ENCODE data around the gene SHB. TPM values are rescaled to one million over a fixed set of nuclear protein-coding genes. Genes with fewer than 3 reads are reported as not detected.

The SHB gene
- total and polyA plus RNA-seq, 2 donors from 2014 or later = 16.4 to 39.8 TPM

- no peaks in the 10 kb centered on the region for H3K36me3 ChIP-seq (ENCODE audit: control insufficient read depth in 2 of 3, insufficient read depth in 3 of 3, low read length in 3 of 3)
- no peak overlapping the region for H3K9ac ChIP-seq (ENCODE audit: low read length in 3 of 3)
- no peaks in the 10 kb centered on the region for H3K9me3 ChIP-seq (ENCODE audit: control insufficient read depth in 2 of 3, insufficient read depth in 1 of 3, low read length in 3 of 3)
- no peaks in the 10 kb centered on the region for H3K27me3 ChIP-seq (ENCODE audit: control insufficient read depth, insufficient read depth, low read length)
- no peak for FAIRE-seq
- intact Hi-C loops (cut with DNase I) = no loop called here
- TF ChIP-seq CTCF (IDR thresholded peaks at IDR 0.05; ENCODE audit: borderline replicate concordance, extremely low read depth, insufficient read depth) = no peak
- H3K4me1 ChIP-seq (ENCODE audit: control insufficient read depth in 2 of 3, insufficient read depth in 2 of 3, low read depth in 1 of 3, low read length in 3 of 3) = peaks cover 5 to 33% (median 29%) of the 10 kb centered on the region in 3 donors
- no peak overlapping the region for H3K4me3 ChIP-seq (ENCODE audit: low read length in 3 of 3)
- H3K27ac ChIP-seq (ENCODE audit: low read depth in 2 of 2, low read length in 2 of 2) = peak overlapping the region in 1 of 2 donors; percentile 12
- DNase-seq = peak in 1 of 5 donors; percentile 46
These were observed 17.1 kb downstream of the SHB start for GRCh38 chr9:38051780-38052546.

GRCh38 chr9:38048316-38048969, 20.6 kb downstream of the SHB start:
- peak overlapping the region; percentile 84 to 88 for H3K27ac ChIP-seq (ENCODE audit: low read depth in 2 of 2, low read length in 2 of 2)
- H3K9ac ChIP-seq (ENCODE audit: low read length in 3 of 3) = peak overlapping the region in 1 of 3 donors; percentile 23
- DNase-seq (peak in 1 of 5 donors; percentile 2), FAIRE-seq (no peak)
- H3K4me3 ChIP-seq (ENCODE audit: low read length in 3 of 3) = no peak overlapping the region
- intact Hi-C loops (cut with DNase I) = no loop called here
- H3K9me3 ChIP-seq (ENCODE audit: control insufficient read depth in 2 of 3, insufficient read depth in 1 of 3, low read length in 3 of 3) = no peaks in the 10 kb centered on the region
- no peaks in the 10 kb centered on the region for H3K36me3 ChIP-seq (ENCODE audit: control insufficient read depth in 2 of 3, insufficient read depth in 3 of 3, low read length in 3 of 3)
- peaks cover 9 to 51% (median 44%) of the 10 kb centered on the region in 3 donors for H3K4me1 ChIP-seq (ENCODE audit: control insufficient read depth in 2 of 3, insufficient read depth in 2 of 3, low read depth in 1 of 3, low read length in 3 of 3)
- no peaks in the 10 kb centered on the region for H3K27me3 ChIP-seq (ENCODE audit: control insufficient read depth, insufficient read depth, low read length)
- no peak for TF ChIP-seq CTCF (IDR thresholded peaks at IDR 0.05; ENCODE audit: borderline replicate concordance, extremely low read depth, insufficient read depth)

- FAIRE-seq = no peak
- Histone ChIP-seq H3K4me3 (ENCODE audit: low read length in 3 of 3) (peak overlapping the region in 2 of 3 donors; percentile 10 to 20), H3K27ac (ENCODE audit: low read depth in 2 of 2, low read length in 2 of 2) (peak overlapping the region; percentile 84 to 88), H3K9me3 (ENCODE audit: control insufficient read depth in 2 of 3, insufficient read depth in 1 of 3, low read length in 3 of 3) (no peaks in the 10 kb centered on the region), H3K9ac (ENCODE audit: low read length in 3 of 3) (peak overlapping the region in 2 of 3 donors; percentile 4 to 23), H3K36me3 (ENCODE audit: control insufficient read depth in 2 of 3, insufficient read depth in 3 of 3, low read length in 3 of 3) (no peaks in the 10 kb centered on the region), H3K4me1 (ENCODE audit: control insufficient read depth in 2 of 3, insufficient read depth in 2 of 3, low read depth in 1 of 3, low read length in 3 of 3) (peaks cover 9 to 57% (median 51%) of the 10 kb centered on the region in 3 donors), H3K27me3 (ENCODE audit: control insufficient read depth, insufficient read depth, low read length) (no peaks in the 10 kb centered on the region)
- TF ChIP-seq CTCF (IDR thresholded peaks at IDR 0.05; ENCODE audit: borderline replicate concordance, extremely low read depth, insufficient read depth) = no peak
- intact Hi-C loops (cut with DNase I) = no loop called here
- DNase-seq = peak; percentile 86 to 96 (median 90)
These were observed 21.5 kb downstream of the SHB start for GRCh38 chr9:38047301-38048251.
